Left lung (tissue), 10 donors: ENCODE data around the gene FUT3. TPM values are rescaled to one million over a fixed set of nuclear protein-coding genes. Genes with fewer than 3 reads are reported as not detected.

Source experiments
- ATAC-seq: fragments of 200-7000 bp; cut with Tn5 transposase; one replicate; pipeline ENCODE4 v1.9.1; 2020; ENCODE audit warnings: moderate library complexity
- DNase-seq, 4 donors: peaks; one replicate each; pipeline ENCODE4 v3.0.0-alpha.2; 2013 to 2020
- H3K27ac ChIP-seq, 2 donors: fragments of 200-600 bp; sonication (generic) in 1 of 2; one replicate each; pipeline versions ENCODE4 v1.5.0 to v1.8.0; 2020 to 2021
- H3K27me3 ChIP-seq, 2 donors: fragments of 200-600 bp; sonication (generic) in 1 of 2; one replicate each; pipeline versions ENCODE4 v1.5.0 to v1.8.0; 2020 to 2021
- H3K36me3 ChIP-seq, 2 donors: fragments of 200-600 bp; sonication (generic) in 1 of 2; one replicate each; pipeline versions ENCODE4 v1.5.0 to v1.8.0; 2020 to 2021
- H3K4me1 ChIP-seq, 2 donors: fragments of 200-600 bp; one replicate each; pipeline ENCODE4 v1.8.0; 2021
- H3K4me3 ChIP-seq, 2 donors: fragments of 200-600 bp; sonication (generic) in 1 of 2; one replicate each; pipeline versions ENCODE4 v1.5.0 to v1.8.0; 2020 to 2021; ENCODE audit warnings: mild to moderate bottlenecking in 1 of 2
- H3K9me3 ChIP-seq, 2 donors: fragments of 200-600 bp; sonication (generic) in 1 of 2; one replicate each; pipeline versions ENCODE4 v1.5.0 to v1.8.0; 2020 to 2021
- intact Hi-C, 2 donors: fragments of 100-400 bp; cut with DNase I; formaldehyde crosslinking; loops; one replicate each; pipeline versions ENCODE4 v1.11.2 to v1.14.2; 2022
- polyA plus RNA-seq, 6 donors: library from polyadenylated mRNA; unstranded; fragments of 120-200 nt; gene quantifications; one replicate each; pipeline ENCODE4 v1.2.1, GENCODE V29; 2013; ENCODE audit not compliant: insufficient read length in 6 of 6
- total RNA-seq, 2 donors: library from RNA; stranded (reverse); fragmentation: NEBNext Ultra II Directional; extraction: Animal tissue kit (Norgen Biotek cat#: 25700); gene quantifications; one replicate each; pipeline ENCODE4 v1.2.1, GENCODE V29; 2021
- TF ChIP-seq, protein P1 (sequence below), 2 donors: fragments of 200-600 bp; sonication (generic) in 1 of 2; IDR thresholded peaks; one replicate each; pipeline versions ENCODE4 v1.5.0 to v1.8.0; 2021; ENCODE audit warnings: antibody characterized with exemption in 2 of 2
- donor health status: DM: no; HTN: yes; CAD: no.
- donor health status: DM: no; HTN: no; CAD: no.

FUT3 gene
- total and polyA plus RNA-seq, 8 donors = 0.28 to 31.4 (median 0.51) TPM; not detected in 2

GRCh38 chr19:5882421-5882968 is 31.2 kb upstream of the FUT3 start:
- TF ChIP-seq, protein P1, sequence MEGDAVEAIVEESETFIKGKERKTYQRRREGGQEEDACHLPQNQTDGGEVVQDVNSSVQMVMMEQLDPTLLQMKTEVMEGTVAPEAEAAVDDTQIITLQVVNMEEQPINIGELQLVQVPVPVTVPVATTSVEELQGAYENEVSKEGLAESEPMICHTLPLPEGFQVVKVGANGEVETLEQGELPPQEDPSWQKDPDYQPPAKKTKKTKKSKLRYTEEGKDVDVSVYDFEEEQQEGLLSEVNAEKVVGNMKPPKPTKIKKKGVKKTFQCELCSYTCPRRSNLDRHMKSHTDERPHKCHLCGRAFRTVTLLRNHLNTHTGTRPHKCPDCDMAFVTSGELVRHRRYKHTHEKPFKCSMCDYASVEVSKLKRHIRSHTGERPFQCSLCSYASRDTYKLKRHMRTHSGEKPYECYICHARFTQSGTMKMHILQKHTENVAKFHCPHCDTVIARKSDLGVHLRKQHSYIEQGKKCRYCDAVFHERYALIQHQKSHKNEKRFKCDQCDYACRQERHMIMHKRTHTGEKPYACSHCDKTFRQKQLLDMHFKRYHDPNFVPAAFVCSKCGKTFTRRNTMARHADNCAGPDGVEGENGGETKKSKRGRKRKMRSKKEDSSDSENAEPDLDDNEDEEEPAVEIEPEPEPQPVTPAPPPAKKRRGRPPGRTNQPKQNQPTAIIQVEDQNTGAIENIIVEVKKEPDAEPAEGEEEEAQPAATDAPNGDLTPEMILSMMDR (IDR thresholded peaks at IDR 0.05) = no peak
- H3K36me3 ChIP-seq = no peaks in the 10 kb centered on the region
- ATAC-seq (no peak), DNase-seq (no peak)
- peaks cover 0 to 57% of the 10 kb centered on the region in 2 donors for H3K27me3 ChIP-seq
- H3K27ac ChIP-seq = no peak overlapping the region
- no peak overlapping the region for H3K4me3 ChIP-seq
- peaks cover 0 to 5% of the 10 kb centered on the region in 2 donors for H3K4me1 ChIP-seq
- intact Hi-C loops = no loop called here
- H3K9me3 ChIP-seq = no peaks in the 10 kb centered on the region

- H3K4me1 ChIP-seq = peaks cover 0 to 5% of the 10 kb centered on the region in 2 donors
- H3K9me3 ChIP-seq = no peaks in the 10 kb centered on the region
- H3K36me3 ChIP-seq = no peaks in the 10 kb centered on the region
- peaks cover 0 to 60% of the 10 kb centered on the region in 2 donors for H3K27me3 ChIP-seq
- ATAC-seq = no peak
- TF ChIP-seq, protein P1 (IDR thresholded peaks at IDR 0.05) = no peak
- no peak for DNase-seq
- H3K4me3 ChIP-seq = no peak overlapping the region
- intact Hi-C loops = no loop called here
- H3K27ac ChIP-seq = no peak overlapping the region
Observed at GRCh38 chr19:5881543-5882299, 30.5 kb upstream of the FUT3 start.

GRCh38 chr19:5880604-5881078 is 29.4 kb upstream of the FUT3 start:
- peaks cover 0 to 62% of the 10 kb centered on the region in 2 donors for H3K27me3 ChIP-seq
- peak in 3 of 4 donors; percentile 13 to 49 (median 44) for DNase-seq
- peak; percentile 76 for ATAC-seq
- H3K27ac ChIP-seq = no peak overlapping the region
- TF ChIP-seq, protein P1 (IDR thresholded peaks at IDR 0.05) = no peak
- no peaks in the 10 kb centered on the region for H3K9me3 ChIP-seq
- peaks cover 0 to 5% of the 10 kb centered on the region in 2 donors for H3K4me1 ChIP-seq
- H3K36me3 ChIP-seq = no peaks in the 10 kb centered on the region
- intact Hi-C loops = no loop called here
- no peak overlapping the region for H3K4me3 ChIP-seq

GRCh38 chr19:5880196-5880595 is 28.9 kb upstream of the FUT3 start:
- intact Hi-C loops = no loop called here
- H3K4me1 ChIP-seq = peaks cover 0 to 5% of the 10 kb centered on the region in 2 donors
- peaks cover 0 to 62% of the 10 kb centered on the region in 2 donors for H3K27me3 ChIP-seq
- TF ChIP-seq, protein P1 (IDR thresholded peaks at IDR 0.05) = no peak
- no peak for DNase-seq
- no peak for ATAC-seq
- H3K9me3 ChIP-seq = no peaks in the 10 kb centered on the region
- no peaks in the 10 kb centered on the region for H3K36me3 ChIP-seq
- no peak overlapping the region for H3K27ac ChIP-seq
- no peak overlapping the region for H3K4me3 ChIP-seq

GRCh38 chr19:5877882-5878281 is 26.6 kb upstream of the FUT3 start:
- Histone ChIP-seq H3K27me3 (peaks cover 0 to 62% of the 10 kb centered on the region in 2 donors), H3K4me1 (peaks cover 0 to 5% of the 10 kb centered on the region in 2 donors), H3K36me3 (no peaks in the 10 kb centered on the region), H3K9me3 (no peaks in the 10 kb centered on the region), H3K4me3 (no peak overlapping the region), H3K27ac (no peak overlapping the region)
- ATAC-seq (no peak), DNase-seq (no peak)
- intact Hi-C loops = no loop called here
- TF ChIP-seq, protein P1 (IDR thresholded peaks at IDR 0.05) = no peak
